Testis (tissue), 2 donors: ENCODE measurements around the gene CENATAC.
"Not testable (repeated sequence)": the region's sequence is repeated elsewhere in the genome, so short reads cannot be mapped to it uniquely, and the experiment has no call there.

Source experiments
- CTCF ChIP-seq, 3 experiments: fragments of 450-650 bp in 2 of 3; fragments of 200-600 bp in 1 of 3; sonication (generic) in 1 of 3; IDR thresholded peaks; one replicate each; pipeline ENCODE4 v1.5.1; 2016 to 2019; ENCODE audit warnings: antibody characterized with exemption in 3 of 3, mild to moderate bottlenecking in 2 of 3, moderate library complexity in 1 of 3
- POLR2A ChIP-seq: fragments of 450-650 bp; IDR thresholded peaks from one replicate; pipeline ENCODE4 v1.6.1; 2017; ENCODE audit warnings: antibody characterized with exemption, mild to moderate bottlenecking, moderate library complexity

- not testable (repeated sequence) for TF ChIP-seq CTCF (IDR thresholded peaks at IDR 0.05); POLR2A
Measured at GRCh38 chr11:118991486-118992038, 6.4 kb upstream of the CENATAC start.
